Natural killer cell treated with Interleukin-12 subunit alpha and Interleukin-12 subunit beta and Interleukin-15 and Interleukin-18, amount 100 ng/mL, for 72 hours (primary cell): Measurements from ENCODE around the gene PCBP3. TPM values are rescaled to one million over a fixed set of nuclear protein-coding genes. Genes with fewer than 3 reads are reported as not detected.
A peak's percentile ranks its signal among the peaks of the same experiment; 100 is the strongest.

ENCODE experiments used
- ATAC-seq, 2 donors: fragments of 150-1000 bp; cut with Tn5 transposase in 1 of 2; sonication (Bioruptor Pico), chemical (Tn5 transposase) in 1 of 2; 2 replicates each; pipeline ENCODE4 v1.10.0; 2021
- DNase-seq: peaks from one replicate; pipeline ENCODE4 v3.0.0; 2022; ENCODE audit warnings: low spot score
- H3K27ac Mint-ChIP-seq, 2 donors: 1 replicate in 1 of 2; 2 replicates in 1 of 2; pipeline ENCODE4 v1.8.0; 2022; ENCODE audit warnings: mixed read lengths in 2 of 2, mild to moderate bottlenecking in 1 of 2, moderate library complexity in 1 of 2
- H3K27me3 Mint-ChIP-seq, 2 donors: 1 replicate in 1 of 2; 2 replicates in 1 of 2; pipeline ENCODE4 v1.8.0; 2022; ENCODE audit warnings: mixed read lengths in 2 of 2
- H3K36me3 Mint-ChIP-seq: one replicate; pipeline ENCODE4 v1.8.0; 2022; ENCODE audit warnings: mixed read lengths
- H3K4me1 Mint-ChIP-seq, 2 donors: 1 replicate in 1 of 2; 2 replicates in 1 of 2; pipeline ENCODE4 v1.8.0; 2022; ENCODE audit warnings: low read depth in 2 of 2, mixed read lengths in 2 of 2, mild to moderate bottlenecking in 1 of 2
- H3K4me3 Mint-ChIP-seq: one replicate; pipeline ENCODE4 v1.8.0; 2022; ENCODE audit warnings: mixed read lengths
- H3K9me3 Mint-ChIP-seq: 2 replicates; pipeline ENCODE4 v1.8.0; 2022; ENCODE audit warnings: mixed read lengths
- total RNA-seq, 2 donors: library from RNA; stranded (reverse); gene quantifications; one replicate each; pipeline ENCODE4 v1.2.3, GENCODE V29; 2022

PCBP3 gene
- total RNA-seq, 2 donors from 2014 or later, result 0.43 to 1.4 TPM

GRCh38 chr21:45932922-45933502 is 289.5 kb downstream of the PCBP3 start:
- Mint-ChIP-seq H3K9me3 (no peaks in the 10 kb centered on the region), H3K27me3 (no peaks in the 10 kb centered on the region), H3K4me1 (no peaks in the 10 kb centered on the region), H3K36me3 (no peaks in the 10 kb centered on the region), H3K4me3 (no peak overlapping the region), H3K27ac (no peak overlapping the region)
- DNase-seq, result no peak
- no peak for ATAC-seq

- Mint-ChIP-seq H3K4me3 (no peak overlapping the region), H3K36me3 (no peaks in the 10 kb centered on the region), H3K9me3 (no peaks in the 10 kb centered on the region), H3K27me3 (no peaks in the 10 kb centered on the region), H3K4me1 (no peaks in the 10 kb centered on the region), H3K27ac (no peak overlapping the region)
- ATAC-seq (no peak), DNase-seq (no peak)
Measured at GRCh38 chr21:45934085-45934484, 290.6 kb downstream of the PCBP3 start.

DNA sequence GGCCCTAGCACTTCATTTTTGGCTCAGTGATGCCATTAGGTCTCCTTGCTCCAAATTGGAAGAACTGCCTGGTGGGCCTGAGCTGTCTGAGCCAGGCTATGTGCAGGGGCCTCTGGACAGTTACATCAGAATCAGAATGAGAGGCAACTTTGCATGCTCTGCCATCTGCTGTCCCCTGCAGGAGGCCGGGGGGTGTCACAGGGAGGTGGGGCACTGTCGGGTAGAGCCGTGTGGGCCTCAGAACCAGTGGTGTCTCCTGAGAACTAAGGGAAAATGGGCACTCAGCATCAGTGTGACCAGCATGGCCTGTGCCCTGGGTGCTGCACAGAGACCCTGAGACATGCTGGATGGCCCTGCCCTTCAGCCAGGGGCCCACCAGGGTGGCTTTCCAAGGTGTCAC is 291.0 kb downstream of the PCBP3 start:
- no peaks in the 10 kb centered on the region for H3K4me1 Mint-ChIP-seq
- no peaks in the 10 kb centered on the region for H3K36me3 Mint-ChIP-seq
- ATAC-seq (no peak), DNase-seq (peak; percentile 57)
- H3K27ac Mint-ChIP-seq, result no peak overlapping the region
- no peaks in the 10 kb centered on the region for H3K9me3 Mint-ChIP-seq
- H3K27me3 Mint-ChIP-seq, result no peaks in the 10 kb centered on the region
- no peak overlapping the region for H3K4me3 Mint-ChIP-seq

DNA sequence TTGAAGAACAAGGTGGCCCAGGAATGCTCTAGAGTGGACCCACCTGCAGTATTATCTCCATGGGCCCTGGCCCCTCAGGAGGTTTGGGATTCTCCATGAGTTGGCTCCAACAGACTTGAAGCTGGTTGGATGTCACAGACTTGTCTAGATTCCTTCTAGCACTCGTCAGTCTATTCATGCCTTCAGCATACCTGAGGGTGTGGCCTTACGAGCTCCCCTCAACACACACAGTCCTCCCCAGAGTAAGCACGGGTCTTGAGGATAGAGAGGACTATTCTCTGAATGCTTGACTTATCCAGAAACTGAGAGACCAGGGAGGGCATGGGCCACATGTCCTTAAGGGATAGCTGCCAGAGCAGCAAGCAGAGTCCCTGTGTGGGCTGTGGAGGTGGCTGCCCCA is 292.1 kb downstream of the PCBP3 start:
- Mint-ChIP-seq H3K9me3 (no peaks in the 10 kb centered on the region), H3K36me3 (no peaks in the 10 kb centered on the region), H3K4me3 (no peak overlapping the region), H3K4me1 (no peaks in the 10 kb centered on the region), H3K27me3 (no peaks in the 10 kb centered on the region), H3K27ac (no peak overlapping the region)
- ATAC-seq (no peak), DNase-seq (no peak)

GRCh38 chr21:45937721-45938452 is 294.4 kb downstream of the PCBP3 start:
- Mint-ChIP-seq H3K9me3 (no peaks in the 10 kb centered on the region), H3K4me3 (no peak overlapping the region), H3K27ac (no peak overlapping the region), H3K36me3 (no peaks in the 10 kb centered on the region), H3K27me3 (no peaks in the 10 kb centered on the region), H3K4me1 (no peaks in the 10 kb centered on the region)
- ATAC-seq (no peak), DNase-seq (no peak)

DNA sequence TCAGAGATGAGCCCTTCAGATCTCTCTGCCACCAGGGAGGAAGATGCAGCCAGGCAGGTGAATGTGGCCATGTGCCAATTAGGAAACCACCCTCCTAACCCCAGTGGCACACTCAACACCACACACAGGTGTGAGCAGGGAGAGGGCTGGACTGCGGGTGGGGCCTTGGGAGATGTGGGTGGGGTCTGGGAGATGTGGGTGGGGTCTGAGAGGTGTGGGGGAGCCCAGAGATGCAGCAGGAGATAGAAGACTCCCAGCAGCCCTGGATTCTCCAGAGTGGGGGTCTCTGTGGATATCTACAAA is 294.9 kb downstream of the PCBP3 start:
- DNase-seq (no peak), ATAC-seq (no peak)
- Mint-ChIP-seq H3K9me3 (no peaks in the 10 kb centered on the region), H3K4me3 (no peak overlapping the region), H3K4me1 (no peaks in the 10 kb centered on the region), H3K36me3 (no peaks in the 10 kb centered on the region), H3K27ac (no peak overlapping the region), H3K27me3 (no peaks in the 10 kb centered on the region)

- ATAC-seq (no peak), DNase-seq (no peak)
- no peak overlapping the region for H3K27ac Mint-ChIP-seq
- H3K36me3 Mint-ChIP-seq, result no peaks in the 10 kb centered on the region
- no peaks in the 10 kb centered on the region for H3K4me1 Mint-ChIP-seq
- H3K4me3 Mint-ChIP-seq, result no peak overlapping the region
- no peaks in the 10 kb centered on the region for H3K27me3 Mint-ChIP-seq
- no peaks in the 10 kb centered on the region for H3K9me3 Mint-ChIP-seq
Measured at GRCh38 chr21:45938811-45939520, 295.4 kb downstream of the PCBP3 start.

GRCh38 chr21:45939521-45940045 is 296.1 kb downstream of the PCBP3 start:
- no peaks in the 10 kb centered on the region for H3K9me3 Mint-ChIP-seq
- no peaks in the 10 kb centered on the region for H3K4me1 Mint-ChIP-seq
- H3K36me3 Mint-ChIP-seq, result no peaks in the 10 kb centered on the region
- no peaks in the 10 kb centered on the region for H3K27me3 Mint-ChIP-seq
- no peak overlapping the region for H3K4me3 Mint-ChIP-seq
- DNase-seq, result no peak
- no peak for ATAC-seq
- no peak overlapping the region for H3K27ac Mint-ChIP-seq

- DNase-seq, result no peak
- H3K9me3 Mint-ChIP-seq, result no peaks in the 10 kb centered on the region
- no peaks in the 10 kb centered on the region for H3K4me1 Mint-ChIP-seq
- H3K27me3 Mint-ChIP-seq, result no peaks in the 10 kb centered on the region
- ATAC-seq, result no peak
- H3K4me3 Mint-ChIP-seq, result no peak overlapping the region
- H3K27ac Mint-ChIP-seq, result no peak overlapping the region
- H3K36me3 Mint-ChIP-seq, result no peaks in the 10 kb centered on the region
Measured at GRCh38 chr21:45940091-45940490, 296.6 kb downstream of the PCBP3 start.

GRCh38 chr21:45940621-45941337 is 297.3 kb downstream of the PCBP3 start:
- DNase-seq (no peak), ATAC-seq (no peak)
- no peaks in the 10 kb centered on the region for H3K27me3 Mint-ChIP-seq
- H3K36me3 Mint-ChIP-seq, result no peaks in the 10 kb centered on the region
- no peaks in the 10 kb centered on the region for H3K9me3 Mint-ChIP-seq
- no peak overlapping the region for H3K4me3 Mint-ChIP-seq
- no peaks in the 10 kb centered on the region for H3K4me1 Mint-ChIP-seq
- H3K27ac Mint-ChIP-seq, result no peak overlapping the region

- Mint-ChIP-seq H3K9me3 (no peaks in the 10 kb centered on the region), H3K36me3 (no peaks in the 10 kb centered on the region), H3K4me1 (no peaks in the 10 kb centered on the region), H3K27ac (no peak overlapping the region), H3K4me3 (no peak overlapping the region), H3K27me3 (no peaks in the 10 kb centered on the region)
- DNase-seq, result no peak
- no peak for ATAC-seq
Measured at GRCh38 chr21:45941338-45941710, 297.8 kb downstream of the PCBP3 start.

DNA sequence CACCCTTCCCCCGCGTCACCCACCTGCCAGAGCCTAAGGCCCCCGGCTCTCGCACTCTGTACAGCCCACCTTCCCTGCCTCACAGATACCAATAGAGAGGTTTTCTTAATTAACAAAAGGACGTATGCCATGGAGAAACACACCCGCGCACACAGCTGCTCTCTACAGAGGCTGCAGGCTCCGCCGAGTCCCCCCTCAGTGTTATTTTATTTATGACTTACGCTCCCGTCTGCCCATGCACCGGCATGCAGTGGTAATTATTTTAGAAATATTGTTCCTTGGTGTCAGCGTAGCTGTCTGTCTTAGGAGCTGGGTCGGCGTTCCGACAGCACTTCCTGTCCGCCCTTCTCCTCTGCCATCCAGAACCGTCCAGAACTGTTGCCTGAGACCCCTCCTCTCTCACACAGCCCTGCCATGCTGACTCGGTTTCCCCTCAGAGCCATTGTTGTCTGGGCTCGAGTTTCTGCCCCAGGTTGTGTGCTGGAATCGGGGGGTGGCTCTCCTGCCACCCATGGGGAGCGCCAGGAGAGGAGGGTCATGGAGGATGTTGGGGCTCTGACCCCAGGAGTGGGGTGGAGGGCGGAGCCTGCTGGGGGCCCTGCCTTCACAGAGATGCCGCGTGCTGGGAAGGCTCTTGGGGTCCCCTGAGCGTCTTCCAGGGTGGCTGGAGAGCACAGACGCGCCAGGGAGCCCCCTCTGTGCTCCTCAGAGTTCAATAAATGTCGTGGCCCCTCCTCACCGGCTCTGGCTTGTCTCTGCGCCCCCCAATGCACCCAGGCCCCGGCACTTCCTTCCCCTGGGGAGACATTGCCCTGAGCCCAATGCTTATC is 298.4 kb downstream of the PCBP3 start:
- no peak overlapping the region for H3K27ac Mint-ChIP-seq
- H3K4me1 Mint-ChIP-seq, result no peaks in the 10 kb centered on the region
- ATAC-seq (no peak), DNase-seq (no peak)
- no peak overlapping the region for H3K4me3 Mint-ChIP-seq
- no peaks in the 10 kb centered on the region for H3K36me3 Mint-ChIP-seq
- H3K9me3 Mint-ChIP-seq, result no peaks in the 10 kb centered on the region
- H3K27me3 Mint-ChIP-seq, result no peaks in the 10 kb centered on the region
